Kidney (tissue), 14 donors: ENCODE results near the gene FGD3. TPM values are rescaled to one million over a fixed set of nuclear protein-coding genes. Genes with fewer than 3 reads are reported as not detected.

Source experiments
- DNase-seq, 5 donors: peaks; one replicate each; pipeline ENCODE4 v3.0.0-alpha.2; 2013 to 2020
- FAIRE-seq: peaks from 2 replicates; lab custom pipeline; 2012; peaks lifted over from hg19 to GRCh38; lab: Jason Lieb, UNC
- H3K27ac ChIP-seq, 2 donors: one replicate each; pipeline ENCODE4 v1.7.0; 2013; ENCODE audit warnings: low read depth in 2 of 2, low read length in 2 of 2, inconsistent platforms in 1 of 2
- H3K27me3 ChIP-seq: one replicate; pipeline ENCODE4 v1.7.1; 2013; ENCODE audit warnings: low read length, inconsistent platforms; ENCODE audit not compliant: control insufficient read depth, insufficient read depth
- H3K36me3 ChIP-seq, 3 donors: one replicate each; pipeline versions ENCODE4 v1.7.0 to v1.7.1; 2013; ENCODE audit warnings: low read length in 3 of 3, control low read depth in 1 of 3, inconsistent platforms in 1 of 3; ENCODE audit not compliant: insufficient read depth in 3 of 3, control insufficient read depth in 2 of 3
- H3K4me1 ChIP-seq, 3 donors: one replicate each; pipeline versions ENCODE4 v1.7.0 to v1.7.1; 2013; ENCODE audit warnings: low read length in 3 of 3, inconsistent platforms in 1 of 3, low read depth in 1 of 3; ENCODE audit not compliant: control insufficient read depth in 2 of 3, insufficient read depth in 2 of 3
- H3K4me3 ChIP-seq, 3 donors: one replicate each; pipeline versions ENCODE4 v1.7.0 to v1.8.1; 2013; ENCODE audit warnings: low read length in 3 of 3, control low read depth in 1 of 3, inconsistent platforms in 1 of 3
- H3K9ac ChIP-seq, 3 donors: one replicate each; pipeline versions ENCODE4 v1.7.0 to v1.7.1; 2013; ENCODE audit warnings: low read length in 3 of 3, control low read depth in 1 of 3, inconsistent platforms in 1 of 3
- H3K9me3 ChIP-seq, 3 donors: one replicate each; pipeline versions ENCODE4 v1.7.0 to v1.7.1; 2013; ENCODE audit warnings: low read length in 3 of 3, control low read depth in 1 of 3, inconsistent platforms in 1 of 3; ENCODE audit not compliant: control insufficient read depth in 2 of 3, insufficient read depth in 1 of 3
- intact Hi-C: fragments of 100-400 bp; cut with DNase I; formaldehyde crosslinking; loops from one replicate; pipeline ENCODE4 v1.11.1; 2022
- polyA plus RNA-seq: library from polyadenylated mRNA; stranded (reverse); fragments of 350-450 nt; fragmentation: Illumina TruSeq; extraction: RNeasy Lipid Tissue Mini Kit (QIAGEN cat#74804); gene quantifications from one replicate; pipeline ENCODE4 v1.2.3, GENCODE V29; 2014; ENCODE audit warnings: low read depth, low replicate concordance; ENCODE audit not compliant: insufficient read depth
- total RNA-seq: library from RNA; stranded (reverse); fragmentation: NEBNext Ultra II Directional; extraction: Animal tissue kit (Norgen Biotek cat#: 25700); gene quantifications from one replicate; pipeline ENCODE4 v1.2.1, GENCODE V29; 2021
- TF ChIP-seq, protein P1 (sequence below): IDR thresholded peaks from 3 replicates; pipeline ENCODE4 v1.5.1; 2012; ENCODE audit warnings: mild to moderate bottlenecking, moderate library complexity, borderline replicate concordance; ENCODE audit not compliant: insufficient read depth; ENCODE audit errors: extremely low read depth
- donor health status: control.
- donor health status: control.
- donor health status: control.
- donor health status: control.
- donor health status: control.
- donor health status: DM: yes; HTN: yes; CAD: no.
- donor health status: Normal renal cell carcinoma (clear cell type).

FGD3 gene
- total and polyA plus RNA-seq, 2 donors from 2014 or later, result 7.4 to 12.1 TPM

DNA sequence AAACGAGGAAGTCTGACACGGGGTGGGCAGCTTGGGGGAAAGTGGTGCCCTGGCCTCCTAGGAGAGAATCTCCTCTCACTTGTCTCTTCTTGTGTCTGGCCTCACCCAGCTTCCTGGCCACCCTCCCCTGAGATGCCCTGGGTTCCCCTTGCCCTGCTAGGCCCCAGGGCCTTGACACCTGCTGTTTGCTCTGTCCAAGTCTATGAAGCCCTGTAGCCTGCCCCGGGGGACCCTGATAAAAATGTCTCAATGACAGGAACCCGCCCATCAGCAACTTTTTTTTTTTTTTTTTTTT, 76.1 kb downstream of the FGD3 start:
- FAIRE-seq (no peak), DNase-seq (no peak)
- no peak overlapping the region for H3K27ac ChIP-seq
- H3K36me3 ChIP-seq, result no peaks in the 10 kb centered on the region
- H3K9me3 ChIP-seq, result no peaks in the 10 kb centered on the region
- intact Hi-C loops, result no loop called here
- H3K4me3 ChIP-seq, result no peak overlapping the region
- TF ChIP-seq, protein P1, sequence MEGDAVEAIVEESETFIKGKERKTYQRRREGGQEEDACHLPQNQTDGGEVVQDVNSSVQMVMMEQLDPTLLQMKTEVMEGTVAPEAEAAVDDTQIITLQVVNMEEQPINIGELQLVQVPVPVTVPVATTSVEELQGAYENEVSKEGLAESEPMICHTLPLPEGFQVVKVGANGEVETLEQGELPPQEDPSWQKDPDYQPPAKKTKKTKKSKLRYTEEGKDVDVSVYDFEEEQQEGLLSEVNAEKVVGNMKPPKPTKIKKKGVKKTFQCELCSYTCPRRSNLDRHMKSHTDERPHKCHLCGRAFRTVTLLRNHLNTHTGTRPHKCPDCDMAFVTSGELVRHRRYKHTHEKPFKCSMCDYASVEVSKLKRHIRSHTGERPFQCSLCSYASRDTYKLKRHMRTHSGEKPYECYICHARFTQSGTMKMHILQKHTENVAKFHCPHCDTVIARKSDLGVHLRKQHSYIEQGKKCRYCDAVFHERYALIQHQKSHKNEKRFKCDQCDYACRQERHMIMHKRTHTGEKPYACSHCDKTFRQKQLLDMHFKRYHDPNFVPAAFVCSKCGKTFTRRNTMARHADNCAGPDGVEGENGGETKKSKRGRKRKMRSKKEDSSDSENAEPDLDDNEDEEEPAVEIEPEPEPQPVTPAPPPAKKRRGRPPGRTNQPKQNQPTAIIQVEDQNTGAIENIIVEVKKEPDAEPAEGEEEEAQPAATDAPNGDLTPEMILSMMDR, result no peak
- no peaks in the 10 kb centered on the region for H3K4me1 ChIP-seq
- no peak overlapping the region for H3K9ac ChIP-seq
- no peaks in the 10 kb centered on the region for H3K27me3 ChIP-seq

DNA sequence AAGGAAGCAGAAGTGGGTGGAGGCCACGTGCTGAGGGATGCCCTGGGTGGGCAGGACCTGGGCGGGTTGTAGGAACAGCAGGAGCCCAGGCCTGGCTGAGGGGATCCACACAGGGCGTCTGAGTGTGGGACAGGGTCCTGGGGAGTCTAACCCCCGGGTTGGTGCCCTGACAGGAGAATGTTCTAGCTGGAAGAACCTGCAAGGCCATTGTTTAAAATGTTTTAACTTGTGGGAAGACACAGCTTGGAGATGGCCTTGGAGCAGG, 77.3 kb downstream of the FGD3 start:
- peak in 1 of 5 donors; percentile 58 for DNase-seq
- H3K4me3 ChIP-seq, result no peak overlapping the region
- H3K9me3 ChIP-seq, result no peaks in the 10 kb centered on the region
- TF ChIP-seq, protein P1, result no peak
- no peaks in the 10 kb centered on the region for H3K36me3 ChIP-seq
- no peaks in the 10 kb centered on the region for H3K27me3 ChIP-seq
- no peak overlapping the region for H3K9ac ChIP-seq
- intact Hi-C loops, result no loop called here
- H3K4me1 ChIP-seq, result no peaks in the 10 kb centered on the region
- no peak for FAIRE-seq
- no peak overlapping the region for H3K27ac ChIP-seq

DNA sequence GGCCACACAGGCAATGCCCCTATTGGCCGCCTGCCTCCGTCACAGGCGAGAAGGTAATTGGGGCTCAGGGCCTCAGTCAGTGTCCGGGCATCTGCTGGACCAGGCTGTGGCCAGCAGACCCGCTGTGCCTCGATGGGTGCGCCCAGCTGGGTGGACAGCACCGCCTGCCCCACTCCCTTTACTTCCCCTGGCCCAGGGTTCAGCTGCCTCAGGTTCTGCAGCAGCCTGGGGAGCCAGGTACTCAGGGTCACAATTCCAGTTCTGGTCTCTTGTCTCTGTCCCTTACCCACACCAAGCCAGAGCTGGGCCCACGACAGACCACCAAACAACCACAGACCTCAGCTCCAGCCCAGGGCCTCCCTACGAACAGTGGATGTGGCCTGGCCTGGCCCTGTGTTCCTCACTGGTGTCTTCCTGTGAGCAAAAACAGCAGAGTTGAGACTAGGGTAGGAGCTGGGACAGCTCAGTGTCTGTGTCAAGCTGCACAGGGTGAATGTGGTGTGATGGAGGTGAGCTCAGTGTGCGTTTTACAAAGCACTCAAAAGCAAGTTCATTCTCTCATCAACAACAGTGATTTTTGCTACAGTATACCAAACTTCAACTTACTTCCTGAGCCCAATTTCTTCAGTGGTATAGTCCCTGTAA, 77.8 kb downstream of the FGD3 start:
- no peak for DNase-seq
- H3K27ac ChIP-seq, result no peak overlapping the region

More for the DNA sequence above, 77.8 kb downstream of the FGD3 start:
- no peak overlapping the region for H3K4me3 ChIP-seq
- no peaks in the 10 kb centered on the region for H3K36me3 ChIP-seq
- H3K27me3 ChIP-seq, result no peaks in the 10 kb centered on the region
- H3K9ac ChIP-seq, result no peak overlapping the region
- FAIRE-seq, result no peak
- H3K4me1 ChIP-seq, result no peaks in the 10 kb centered on the region
- TF ChIP-seq, protein P1, result no peak
- intact Hi-C loops, result no loop called here
- H3K9me3 ChIP-seq, result no peaks in the 10 kb centered on the region
